GM12872 (cell line): Measurements from ENCODE around the gene DEF6.

Experiments used
- CTCF ChIP-seq: IDR thresholded peaks from 3 replicates; pipeline ENCODE4 v1.5.1; 2011; ENCODE audit warnings: low read depth, mild to moderate bottlenecking, low read length, moderate library complexity; ENCODE audit not compliant: insufficient read depth

The DEF6 gene

GRCh38 chr6:35312807-35313206 is 15.2 kb downstream of the DEF6 start:
- TF ChIP-seq CTCF = no peak

- TF ChIP-seq CTCF = no peak
Observed at GRCh38 chr6:35317483-35318195, 20.0 kb downstream of the DEF6 start.

- TF ChIP-seq CTCF = no peak
Observed at GRCh38 chr6:35318196-35319171, 20.9 kb downstream of the DEF6 start.

GRCh38 chr6:35319346-35320030 is 21.9 kb downstream of the DEF6 start:
- TF ChIP-seq CTCF = no peak

- no peak for TF ChIP-seq CTCF
Observed at GRCh38 chr6:35320031-35320410, 22.4 kb downstream of the DEF6 start.

- TF ChIP-seq CTCF = no peak
Observed at GRCh38 chr6:35321091-35321490, 23.5 kb downstream of the DEF6 start.
